HFFc6 (cell line): ENCODE data around the gene ST7. TPM values are rescaled to one million over a fixed set of nuclear protein-coding genes. Genes with fewer than 3 reads are reported as not detected.
A peak's percentile ranks its signal among the peaks of the same experiment; 100 is the strongest.

Experiments
- DNase-seq: peaks from one replicate; pipeline ENCODE4 v3.0.0-alpha.2; 2018
- H3K27ac Mint-ChIP-seq: 2 replicates; pipeline ENCODE4 v1.8.0; 2020; ENCODE audit warnings: mild to moderate bottlenecking, mixed read lengths
- H3K27me3 Mint-ChIP-seq: 2 replicates; pipeline ENCODE4 v1.8.0; 2021; ENCODE audit warnings: mild to moderate bottlenecking, moderate library complexity, mixed read lengths; ENCODE audit not compliant: insufficient read depth
- H3K36me3 Mint-ChIP-seq: 2 replicates; pipeline ENCODE4 v1.8.0; 2021; ENCODE audit warnings: low read depth, mixed read lengths
- H3K4me1 Mint-ChIP-seq: 2 replicates; pipeline ENCODE4 v1.8.0; 2020; ENCODE audit warnings: low read depth, mixed read lengths
- H3K4me3 Mint-ChIP-seq: 2 replicates; pipeline ENCODE4 v1.8.0; 2020; ENCODE audit warnings: mild to moderate bottlenecking, moderate library complexity, mixed read lengths
- H3K9me3 Mint-ChIP-seq: 2 replicates; pipeline ENCODE4 v1.8.0; 2020; ENCODE audit warnings: mild to moderate bottlenecking, mixed read lengths
- CTCF ChIP-seq: fragments of 200-600 bp; sonication (generic); IDR thresholded peaks from 2 replicates; pipeline ENCODE4 v1.5.0; 2021; ENCODE audit warnings: antibody characterized with exemption, mild to moderate bottlenecking
- total RNA-seq, 6 experiments: library from RNA; stranded (reverse); fragmentation: NEBNext Ultra II Directional; extraction: Animal tissue kit (Norgen Biotek cat#: 25700); gene quantifications; 2 replicates in 1 of 6; 3 replicates in 5 of 6; pipeline ENCODE4 v1.2.3, GENCODE V29; 2021

The ST7 gene
- total RNA-seq, 6 experiments from 2014 or later, result 13.5 to 18.8 (median 16.8) TPM

DNA sequence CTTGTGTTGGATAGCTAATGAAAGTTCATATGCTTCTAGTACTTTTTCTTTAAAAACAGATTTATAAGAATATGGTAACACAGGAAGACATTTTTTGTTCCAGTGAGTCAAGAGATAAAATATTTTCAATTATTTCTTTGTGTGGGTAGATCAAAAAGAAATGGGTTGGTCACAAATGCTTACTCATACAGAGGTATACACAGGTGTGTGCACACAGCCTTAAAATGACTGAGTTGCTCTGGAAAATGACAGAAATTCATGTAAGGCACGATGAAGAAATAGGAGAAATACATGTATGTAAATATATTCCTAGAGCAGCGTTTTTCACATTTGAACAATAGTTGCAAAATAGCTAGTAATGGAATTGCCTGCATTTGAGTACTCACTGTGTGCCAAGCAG, 66.0 kb downstream of the ST7 start:
- no peak for DNase-seq
- no peaks in the 10 kb centered on the region for H3K27me3 Mint-ChIP-seq
- H3K4me3 Mint-ChIP-seq, result no peak overlapping the region
- H3K9me3 Mint-ChIP-seq, result no peaks in the 10 kb centered on the region
- no peak for TF ChIP-seq CTCF
- no peaks in the 10 kb centered on the region for H3K36me3 Mint-ChIP-seq
- no peak overlapping the region for H3K27ac Mint-ChIP-seq
- no peaks in the 10 kb centered on the region; the same call in 1 of the 2 replicates for H3K4me1 Mint-ChIP-seq

- no peak overlapping the region for H3K4me3 Mint-ChIP-seq
- H3K4me1 Mint-ChIP-seq, result peaks cover 3% of the 10 kb centered on the region
- no peak for TF ChIP-seq CTCF
- H3K27me3 Mint-ChIP-seq, result no peaks in the 10 kb centered on the region
- H3K9me3 Mint-ChIP-seq, result no peaks in the 10 kb centered on the region
- no peak overlapping the region for H3K27ac Mint-ChIP-seq
- no peaks in the 10 kb centered on the region for H3K36me3 Mint-ChIP-seq
- DNase-seq, result peak; percentile 49
These were observed 66.7 kb downstream of the ST7 start for GRCh38 chr7:117019786-117020590.

DNA sequence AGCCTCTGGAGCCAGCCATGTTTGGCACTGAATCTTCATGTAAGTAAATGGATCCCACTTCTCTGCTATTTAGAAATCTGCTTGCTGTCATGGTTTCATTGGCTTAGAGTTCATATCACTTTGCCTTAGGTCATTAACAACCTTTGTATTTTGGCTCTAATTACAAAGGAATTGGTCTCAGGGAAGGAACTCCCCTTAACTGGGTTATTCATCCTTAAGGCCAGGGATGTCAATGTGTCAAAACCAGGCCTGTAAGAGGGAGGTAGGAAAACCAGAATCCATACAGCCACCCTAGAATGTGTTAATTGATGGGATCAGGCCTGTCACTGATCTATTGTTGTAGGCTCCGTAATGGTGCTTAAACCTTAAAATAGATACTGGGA, 67.3 kb downstream of the ST7 start:
- Mint-ChIP-seq H3K4me1 (peaks cover 8% of the 10 kb centered on the region), H3K27ac (no peak overlapping the region), H3K4me3 (no peak overlapping the region), H3K9me3 (no peaks in the 10 kb centered on the region), H3K27me3 (no peaks in the 10 kb centered on the region), H3K36me3 (no peaks in the 10 kb centered on the region)
- no peak for DNase-seq
- TF ChIP-seq CTCF, result no peak

DNA sequence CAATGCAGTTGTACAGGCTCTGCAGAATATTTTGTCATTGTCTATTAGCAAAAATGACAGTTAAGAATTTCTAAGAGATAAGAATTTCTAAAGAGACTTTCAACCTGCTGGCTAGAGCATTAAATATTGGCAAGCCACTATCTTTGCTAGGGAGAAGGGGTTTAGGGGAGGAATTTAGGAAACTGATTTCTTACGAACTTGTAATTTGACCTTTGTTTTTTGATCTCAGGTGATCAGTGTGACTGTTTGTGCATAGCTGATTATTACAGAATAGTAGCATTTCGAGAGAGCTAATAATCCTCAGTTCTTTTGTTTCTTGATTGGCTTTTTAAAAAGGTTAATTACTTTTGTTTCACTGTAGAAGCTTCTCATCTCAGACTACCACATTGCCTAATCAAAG, 68.1 kb downstream of the ST7 start:
- Mint-ChIP-seq H3K4me3 (no peak overlapping the region), H3K9me3 (no peaks in the 10 kb centered on the region), H3K4me1 (peaks cover 14% of the 10 kb centered on the region), H3K27ac (no peak overlapping the region), H3K36me3 (no peaks in the 10 kb centered on the region), H3K27me3 (no peaks in the 10 kb centered on the region)
- TF ChIP-seq CTCF, result no peak
- DNase-seq, result no peak

- Mint-ChIP-seq H3K27me3 (no peaks in the 10 kb centered on the region), H3K4me3 (no peak overlapping the region), H3K36me3 (peaks cover 4% of the 10 kb centered on the region; the same call in 1 of the 2 replicates), H3K4me1 (peaks cover 20% of the 10 kb centered on the region), H3K27ac (no peak overlapping the region), H3K9me3 (no peaks in the 10 kb centered on the region)
- no peak for DNase-seq
- TF ChIP-seq CTCF, result no peak
These were observed 68.7 kb downstream of the ST7 start for GRCh38 chr7:117021986-117022385.
